Kidney glomerular epithelial cell (primary cell): ENCODE measurements around the gene ERAL1.
"Not testable (repeated sequence)": the region's sequence is repeated elsewhere in the genome, so short reads cannot be mapped to it uniquely, and the experiment has no call there.

Source experiments
- DNase-seq: peaks from one replicate; lab custom pipeline; 2025; lab: John Stamatoyannopoulos, UW

The ERAL1 gene

DNA sequence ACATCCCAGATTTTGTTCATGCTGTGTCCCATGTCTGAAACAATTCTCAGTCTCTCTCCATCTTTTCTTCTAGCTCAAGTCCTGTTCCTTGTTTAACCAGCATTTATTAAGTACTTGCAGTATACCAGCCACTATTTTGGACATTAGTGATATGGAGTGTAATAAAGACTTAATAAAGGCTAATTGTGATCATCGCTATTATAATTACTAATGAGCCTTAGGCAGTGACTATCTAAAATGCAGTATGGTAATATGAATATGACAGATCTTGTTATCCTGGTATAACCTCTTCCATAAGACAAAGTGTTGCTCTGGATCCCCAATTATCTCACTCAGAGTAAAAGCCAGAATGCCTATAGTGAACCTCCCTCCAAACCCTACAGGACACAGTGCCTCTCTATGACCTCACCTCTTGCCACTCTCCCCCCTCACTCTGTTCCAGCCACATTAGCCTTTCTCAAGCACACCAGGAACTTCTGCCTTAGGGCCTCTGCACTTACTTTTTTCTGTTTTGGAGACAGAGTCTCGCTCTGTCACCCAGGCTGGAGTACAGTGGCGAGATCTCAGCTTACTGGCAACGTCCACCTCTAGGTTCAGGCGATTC is 44.5 kb downstream of the ERAL1 start:
- no peak for DNase-seq

DNA sequence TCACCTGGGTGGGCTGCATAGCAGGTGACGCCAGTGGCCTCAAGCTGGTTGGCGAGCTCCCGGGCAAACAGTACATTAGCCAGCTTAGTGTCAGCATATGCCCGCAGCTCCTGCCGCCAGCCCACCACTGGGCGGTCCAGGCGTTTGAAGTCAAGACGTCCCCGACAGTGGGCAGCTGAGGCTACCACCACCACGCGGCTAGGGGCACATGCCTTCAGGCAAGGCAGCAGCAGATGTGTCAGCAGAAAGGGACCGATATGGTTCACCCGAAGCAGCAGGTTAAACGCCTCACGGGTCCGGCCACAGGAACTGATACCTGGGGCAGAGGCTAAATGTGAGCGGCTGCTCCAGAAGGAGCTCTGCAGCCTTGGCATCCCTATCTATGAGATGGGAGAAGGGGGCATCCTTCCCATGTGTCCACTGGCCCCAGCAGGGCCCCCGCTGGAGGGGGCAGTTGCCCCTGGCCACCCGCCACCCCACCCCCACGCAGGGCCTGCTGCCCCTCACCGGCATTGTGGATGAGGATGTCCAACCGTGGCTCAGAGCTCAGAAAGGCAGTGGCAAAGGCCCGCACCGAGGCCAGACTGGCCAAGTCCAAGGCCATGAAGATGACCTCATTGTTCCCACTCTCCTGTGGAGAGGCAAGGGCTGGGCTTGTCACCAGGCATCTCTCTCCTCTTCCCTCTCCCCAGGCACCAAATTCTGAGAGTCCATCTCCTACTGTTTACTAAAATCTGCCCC is 46.3 kb downstream of the ERAL1 start:
- no peak for DNase-seq

DNA sequence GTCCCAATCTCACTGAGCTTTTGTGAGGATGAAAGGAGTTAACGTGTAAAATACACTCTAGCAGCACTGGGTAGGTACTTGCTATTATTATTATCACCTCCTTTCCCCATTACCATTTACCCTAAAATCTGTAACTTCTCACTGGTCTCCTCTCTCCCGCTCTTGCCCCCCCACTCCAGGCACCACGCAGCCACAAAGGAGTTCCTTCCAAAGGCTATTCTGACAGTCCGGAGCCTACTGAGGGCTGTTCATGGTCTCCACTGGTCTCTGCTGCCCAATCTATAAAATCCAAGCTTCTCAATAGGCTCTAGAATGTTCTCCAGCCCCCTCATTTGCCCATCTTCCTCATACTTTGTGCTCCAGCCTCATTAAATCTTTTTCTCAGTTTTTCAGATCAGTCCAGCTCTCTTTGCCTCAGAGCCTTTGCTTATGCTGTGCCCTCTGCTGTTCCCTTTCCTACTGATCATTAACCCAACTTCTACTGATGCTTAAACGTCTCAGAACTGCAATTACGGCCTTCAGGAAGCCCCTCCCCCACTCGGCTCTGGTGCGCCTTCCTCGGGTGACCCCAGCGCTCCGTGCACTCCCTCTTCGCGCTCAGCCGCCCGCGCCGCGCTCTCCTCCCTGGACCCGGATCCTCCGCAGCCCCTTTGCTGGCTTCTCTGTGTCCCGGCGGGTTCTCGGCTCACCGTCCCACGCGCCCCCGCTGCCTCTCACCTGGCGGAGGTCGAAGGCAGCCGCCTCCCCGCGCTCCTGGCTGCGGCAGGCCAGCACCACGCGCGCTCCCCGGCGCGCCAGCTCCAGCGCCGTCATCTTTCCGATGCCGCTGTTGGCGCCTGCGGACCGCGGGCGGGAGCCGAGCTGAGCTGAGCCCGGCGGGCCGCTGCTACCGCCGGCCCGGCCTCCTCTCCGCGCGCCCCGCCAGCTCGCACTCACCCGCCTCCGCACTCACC is 47.3 kb downstream of the ERAL1 start:
- peak; percentile 33 for DNase-seq

DNA sequence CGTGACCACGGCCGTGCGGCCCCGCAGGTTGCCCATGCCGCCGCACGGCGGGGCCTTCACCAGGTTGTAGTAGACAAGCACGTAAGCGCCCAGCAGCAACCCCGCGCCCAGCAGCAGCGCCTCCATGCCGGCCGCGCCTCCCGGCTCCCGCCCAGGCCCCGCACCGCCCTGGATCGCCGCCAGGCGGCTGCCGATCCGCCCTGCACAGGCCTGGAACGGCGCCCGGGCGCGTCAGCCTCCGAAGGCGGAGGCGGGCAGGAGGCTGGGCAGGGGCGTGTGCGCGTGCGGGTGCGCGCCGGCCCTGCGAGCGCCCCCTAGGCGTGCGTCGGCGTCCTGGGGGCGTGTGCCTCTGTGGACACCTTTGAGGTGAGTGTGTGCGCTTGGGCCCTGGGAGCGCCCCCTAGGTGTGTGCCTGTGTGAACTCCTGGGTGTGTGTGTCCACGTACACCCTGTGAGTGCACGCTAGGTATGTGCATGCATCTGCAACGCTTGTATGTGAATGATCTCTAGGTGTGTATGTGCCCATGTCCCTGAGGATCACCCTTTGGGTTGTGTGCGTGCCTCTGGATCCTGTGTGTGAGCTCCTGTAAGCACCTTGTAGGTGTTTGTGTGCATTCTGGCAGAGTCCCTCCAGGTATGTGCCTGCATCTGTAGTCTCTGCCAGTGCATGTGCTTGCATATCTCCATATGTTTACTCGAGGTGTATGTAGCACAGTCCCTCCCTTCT is 48.2 kb downstream of the ERAL1 start, which contains the start of gene DHRS13:
TSS of gene DHRS13 (minus strand) at position 261 of the 727 bp plus-strand sequence. CDS start at position 126, 135 bp downstream.
- peak; percentile 89 for DNase-seq

DNA sequence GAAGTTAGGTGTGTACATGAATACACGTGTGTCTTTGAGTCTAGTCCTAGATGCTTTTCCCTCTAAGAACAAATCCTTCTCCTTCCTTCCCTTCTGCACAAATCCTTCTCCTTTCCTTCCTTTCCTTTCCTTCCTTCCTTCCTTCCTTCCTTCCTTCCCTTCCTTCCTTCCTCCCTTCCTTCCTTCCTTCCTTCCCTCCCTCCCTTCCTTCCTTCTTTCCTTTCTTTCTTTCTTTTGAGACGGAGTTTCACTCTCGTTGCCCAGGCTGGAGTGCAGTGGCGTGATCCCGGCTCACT is 48.7 kb downstream of the ERAL1 start:
- not testable (repeated sequence) for DNase-seq

DNA sequence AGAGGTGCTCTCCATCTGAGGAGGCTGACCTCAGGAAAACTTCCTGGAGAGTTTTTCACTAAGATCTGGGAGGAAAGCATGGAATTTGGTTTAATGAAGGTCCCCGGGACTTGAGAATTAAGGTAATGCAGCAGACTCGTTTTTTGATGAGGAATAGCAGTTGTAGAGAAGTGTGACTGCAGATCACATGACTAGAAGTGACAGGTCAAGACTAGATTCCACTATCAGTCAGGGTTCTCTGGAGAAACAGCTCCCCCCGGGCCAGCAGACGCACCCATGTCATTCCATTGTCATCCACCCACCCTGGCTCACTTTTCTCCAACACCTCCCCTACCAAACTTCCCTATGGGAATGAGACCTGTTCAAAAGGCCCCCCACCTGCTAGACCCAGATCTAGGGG is 50.0 kb downstream of the ERAL1 start:
- no peak for DNase-seq

DNA sequence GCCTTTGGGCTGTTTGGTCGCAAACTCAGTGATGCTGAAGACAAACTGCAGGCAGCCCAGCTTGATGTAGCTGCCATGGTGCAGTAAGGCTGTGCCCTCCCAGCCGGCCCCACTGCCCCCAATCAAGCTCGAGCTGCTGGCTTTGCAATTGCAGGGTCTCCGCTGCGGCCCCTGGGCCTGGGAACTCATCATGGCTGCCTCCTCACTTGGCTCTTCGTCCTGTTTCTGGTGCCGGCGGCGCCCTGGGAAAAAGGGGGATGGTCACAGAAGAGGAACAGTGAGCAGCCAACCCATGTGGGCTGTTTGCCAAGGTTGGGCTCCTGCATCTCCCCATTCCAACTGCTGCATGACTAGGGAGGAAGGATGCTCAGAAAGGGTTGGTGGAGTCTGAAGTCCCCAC is 51.5 kb downstream of the ERAL1 start:
- DNase-seq, result no peak

DNA sequence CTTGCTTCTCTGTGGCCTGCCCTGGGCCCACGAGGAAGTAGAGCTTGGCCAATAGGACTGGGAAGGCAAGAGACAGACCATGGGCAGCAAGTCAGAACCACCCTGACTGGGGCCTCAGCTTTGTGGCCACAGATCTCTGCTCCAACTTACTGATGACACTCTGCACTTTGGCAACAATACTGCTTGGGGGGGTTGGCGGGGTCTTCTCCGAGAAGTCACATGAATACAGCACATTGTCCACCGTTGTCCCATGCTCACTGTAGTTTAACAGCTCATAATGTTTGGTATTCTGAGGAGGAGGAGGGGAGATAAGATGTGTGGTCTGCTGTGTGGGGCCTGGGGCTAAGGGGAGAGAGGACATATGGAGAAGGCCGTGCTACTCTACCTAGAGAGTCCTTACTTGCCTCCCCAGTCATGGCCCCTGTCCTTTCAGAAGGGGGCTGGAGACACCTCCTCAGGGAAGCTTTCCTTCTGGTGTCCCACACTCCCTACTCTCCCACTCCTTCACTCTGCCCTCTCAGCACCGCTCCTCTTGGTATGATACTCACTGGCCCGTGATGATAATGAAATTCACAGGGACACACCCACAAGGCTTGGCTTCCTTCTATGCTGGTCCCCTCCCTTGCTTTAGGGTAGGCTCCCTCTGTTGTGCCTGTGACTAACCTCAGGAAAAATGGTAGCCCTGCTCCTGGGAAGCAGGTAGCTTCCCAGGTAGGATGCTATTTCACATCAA is 52.1 kb downstream of the ERAL1 start:
- DNase-seq, result no peak

DNA sequence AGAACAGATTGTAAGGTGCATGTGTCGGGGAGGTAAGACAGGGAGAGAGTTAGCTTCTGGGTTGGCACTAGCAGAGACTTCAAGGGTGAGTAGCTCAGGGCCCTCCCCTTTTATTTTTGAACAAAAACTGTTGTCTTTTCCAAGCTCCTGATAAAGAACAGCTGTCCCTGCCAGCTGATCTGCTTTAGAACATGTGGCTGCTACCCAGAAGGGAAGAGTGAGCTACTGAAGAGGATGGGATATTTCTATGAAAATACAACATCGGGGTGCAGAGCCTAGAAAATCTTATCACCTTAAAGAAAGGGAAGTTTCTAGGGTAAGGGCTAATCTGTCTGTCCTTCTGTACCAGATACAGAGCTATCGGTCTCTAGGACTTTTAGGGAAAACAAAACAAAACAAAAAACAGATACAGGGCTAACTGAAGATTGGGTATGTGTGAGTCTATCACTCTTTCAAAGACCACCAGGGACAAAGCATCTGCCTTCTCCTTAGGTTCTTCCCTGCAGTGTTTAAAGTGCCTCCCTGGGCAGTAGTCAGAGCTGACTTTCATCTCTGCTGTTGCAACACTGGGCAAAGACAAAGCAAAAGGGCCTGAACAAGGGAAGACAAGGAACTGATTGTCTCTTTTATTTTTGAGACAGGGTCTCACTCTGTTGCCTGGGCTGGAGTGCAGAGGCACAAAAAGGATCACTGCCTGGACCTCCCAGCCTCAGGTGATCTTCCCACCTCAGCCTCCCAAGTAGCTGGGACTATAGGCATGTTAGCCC is 53.1 kb downstream of the ERAL1 start:
- no peak for DNase-seq

DNA sequence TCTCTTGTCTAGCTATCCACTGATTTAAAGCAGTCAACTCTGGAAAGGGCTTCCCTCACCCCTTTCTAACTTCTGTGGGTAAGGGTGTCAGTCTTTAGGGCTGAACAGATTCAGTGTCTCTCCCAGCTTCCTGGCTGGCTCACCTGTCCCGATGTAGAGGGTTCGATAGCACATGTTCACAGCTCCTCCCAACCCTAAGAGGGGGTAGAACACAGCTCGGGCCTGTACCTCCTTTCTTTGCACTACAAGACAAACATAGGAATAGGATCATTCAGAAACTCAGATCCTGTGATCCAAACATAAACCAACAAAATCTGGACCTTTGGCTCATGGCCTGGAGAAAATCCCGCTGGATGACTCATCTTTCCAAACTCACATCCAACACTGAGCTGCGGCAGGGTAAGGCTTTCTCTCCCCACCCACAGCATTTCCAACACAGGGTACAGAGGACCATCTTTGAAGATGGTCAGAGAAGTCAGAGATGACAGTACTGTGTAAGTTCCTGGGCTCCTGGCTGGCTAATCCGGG is 53.9 kb downstream of the ERAL1 start:
- DNase-seq, result no peak

DNA sequence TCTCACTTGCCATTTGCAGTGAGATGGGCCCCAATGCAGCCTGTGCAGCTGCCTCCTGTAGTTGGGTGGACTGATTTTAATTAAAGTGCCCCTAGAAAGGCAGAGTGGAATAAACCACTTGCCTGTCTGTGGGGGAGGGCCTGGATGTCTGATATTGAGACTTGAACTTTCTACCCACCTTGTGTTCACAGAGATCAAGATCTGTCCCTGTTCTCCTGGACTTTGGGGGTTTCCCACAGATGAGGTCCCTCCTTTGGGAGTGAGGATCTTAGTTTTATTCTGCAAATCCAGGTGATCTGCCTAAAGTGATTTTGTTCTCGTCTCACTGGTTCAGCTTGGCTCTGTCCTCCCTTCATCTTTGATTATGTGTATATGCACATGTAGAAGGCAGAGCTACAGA is 55.7 kb downstream of the ERAL1 start:
- DNase-seq, result no peak
